ENCODE data around the gene HM13.
"Not testable (repeated sequence)": the region's sequence is repeated elsewhere in the genome, so short reads cannot be mapped to it uniquely, and the experiment has no call there.

HM13 gene, protein sequence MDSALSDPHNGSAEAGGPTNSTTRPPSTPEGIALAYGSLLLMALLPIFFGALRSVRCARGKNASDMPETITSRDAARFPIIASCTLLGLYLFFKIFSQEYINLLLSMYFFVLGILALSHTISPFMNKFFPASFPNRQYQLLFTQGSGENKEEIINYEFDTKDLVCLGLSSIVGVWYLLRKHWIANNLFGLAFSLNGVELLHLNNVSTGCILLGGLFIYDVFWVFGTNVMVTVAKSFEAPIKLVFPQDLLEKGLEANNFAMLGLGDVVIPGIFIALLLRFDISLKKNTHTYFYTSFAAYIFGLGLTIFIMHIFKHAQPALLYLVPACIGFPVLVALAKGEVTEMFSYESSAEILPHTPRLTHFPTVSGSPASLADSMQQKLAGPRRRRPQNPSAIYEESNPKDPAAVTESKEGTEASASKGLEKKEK

GRCh38 chr20:31514154-31515071 lies at the start of gene HM13:
Gene HM13 (plus strand): TSS chr20:31514442. CDS start chr20:31514552, 110 bp downstream.
- DNase-seq, result peak; percentile 81

- not testable (repeated sequence) for DNase-seq
Measured at GRCh38 chr20:31470946-31471345, 43.3 kb upstream of the HM13 start.

DNA sequence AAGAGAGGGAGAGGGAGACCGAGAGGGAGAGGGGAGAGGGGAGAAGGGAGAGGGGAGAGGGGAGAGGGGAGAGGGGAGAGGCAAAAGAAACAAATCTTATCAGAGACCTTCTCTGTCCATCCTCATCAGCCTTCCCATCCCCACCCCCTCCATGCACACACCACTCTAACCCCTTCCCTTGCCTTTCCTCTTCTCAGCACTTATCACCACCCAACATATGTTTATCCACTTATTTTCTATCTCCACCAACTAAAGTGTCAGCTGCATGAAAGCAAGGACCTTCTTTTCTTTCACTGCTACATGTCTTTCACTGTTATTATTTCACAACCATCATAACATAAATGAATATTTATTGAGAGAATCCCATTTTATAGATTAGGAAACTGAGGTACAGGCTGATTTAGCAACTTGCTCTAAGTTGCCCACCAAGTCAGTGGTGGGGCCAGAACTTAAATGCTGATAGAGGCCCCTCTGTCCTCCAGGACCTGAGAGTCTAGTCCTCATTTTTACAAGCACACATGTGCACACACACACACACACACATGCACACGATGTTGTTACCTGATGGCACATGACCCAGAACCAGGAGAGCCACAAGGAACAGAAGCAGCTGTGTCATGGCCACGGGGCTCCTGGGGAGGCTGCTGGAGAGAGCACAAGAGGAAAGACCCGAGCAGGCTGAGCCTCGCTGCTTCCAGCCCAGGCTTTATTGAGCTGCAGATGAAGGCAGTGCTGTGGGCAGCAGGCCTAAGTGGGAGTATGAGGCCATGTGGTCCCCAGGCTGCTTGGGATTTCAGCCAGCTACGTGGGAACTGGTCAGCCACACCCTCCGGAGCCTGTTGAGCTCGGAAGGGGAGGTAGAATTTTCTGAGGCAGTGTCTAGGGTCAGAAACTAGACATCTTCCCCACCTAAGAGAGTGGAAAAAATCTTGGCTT lies 41.6 kb upstream of the HM13 start:
- DNase-seq, result no peak

GRCh38 chr20:31473331-31474096 lies 40.7 kb upstream of the HM13 start:
- DNase-seq, result no peak

DNA sequence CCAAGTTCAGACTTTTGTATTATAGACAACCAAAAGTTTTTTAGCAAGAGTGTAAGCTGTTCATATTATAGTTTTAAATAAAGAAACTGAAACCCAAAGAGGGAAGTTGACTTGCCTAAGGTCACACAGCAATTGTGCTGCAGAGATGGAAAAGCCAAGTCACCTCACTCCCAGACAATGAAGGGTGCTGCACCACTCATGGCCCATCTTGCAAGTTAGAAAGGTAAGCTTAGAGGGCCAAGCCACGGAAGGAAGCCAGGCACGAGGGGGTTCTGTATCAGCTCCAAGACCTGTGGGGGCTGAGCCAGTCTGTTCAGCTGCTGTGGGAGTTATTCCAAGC lies 40.2 kb upstream of the HM13 start:
- no peak for DNase-seq

DNA sequence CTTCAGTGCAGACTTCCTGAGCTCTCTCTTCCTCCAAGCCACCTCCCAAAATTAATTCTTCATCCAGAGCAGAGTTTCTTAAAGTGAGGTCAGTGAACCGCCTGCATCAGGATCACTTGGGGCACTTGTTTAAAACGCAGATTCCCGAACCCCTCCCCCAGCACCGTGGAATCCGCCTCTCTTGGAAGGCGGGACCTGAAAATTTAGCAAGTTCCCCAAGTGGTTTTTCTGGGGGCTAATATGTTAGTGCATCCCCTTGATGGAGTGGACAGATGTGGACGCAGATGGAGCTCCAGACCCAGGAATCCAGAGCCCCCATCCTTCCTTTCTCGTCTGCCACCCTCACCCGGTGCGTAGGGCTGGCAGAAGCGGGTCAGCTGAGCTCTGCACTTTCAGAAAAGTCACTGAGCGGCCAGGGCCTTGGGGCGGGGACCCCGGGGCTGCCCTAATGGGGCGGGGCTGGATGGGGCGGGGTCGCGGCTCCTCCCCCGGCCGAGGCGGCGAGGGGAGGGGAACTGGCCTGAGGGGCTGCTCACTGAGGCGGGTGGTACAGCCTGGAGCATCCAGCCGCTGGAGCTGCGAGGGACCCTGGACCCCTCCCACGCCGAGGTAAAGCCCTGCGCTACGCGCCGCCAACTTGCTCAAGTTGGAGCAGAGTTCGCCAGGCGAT lies 39.3 kb upstream of the HM13 start, which contains the start of the genes DEFB124 and REM1:
Gene DEFB124, minus strand, starts transcription at position 370 of the 670 bp plus-strand sequence. CDS start 2,114 bp downstream, outside the sequence.
Gene REM1, plus strand, starts transcription at position 531 of the 670 bp plus-strand sequence. CDS start 1,158 bp downstream, outside the sequence.
- no peak for DNase-seq

- DNase-seq, result no peak
Measured at GRCh38 chr20:31475472-31476293, 38.6 kb upstream of the HM13 start.

DNA sequence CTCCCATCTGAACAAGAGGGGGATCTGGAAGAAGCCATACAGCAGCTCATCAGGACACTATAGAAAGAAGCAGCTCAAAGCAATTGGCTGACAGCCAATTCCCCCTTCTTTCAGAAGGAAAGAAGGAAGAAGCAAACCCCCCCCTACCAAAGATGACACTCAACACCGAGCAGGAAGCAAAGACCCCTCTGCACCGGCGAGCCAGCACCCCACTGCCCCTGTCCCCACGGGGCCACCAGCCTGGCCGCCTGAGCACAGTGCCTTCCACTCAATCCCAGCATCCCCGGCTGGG lies 38.0 kb upstream of the HM13 start:
- DNase-seq, result no peak

DNA sequence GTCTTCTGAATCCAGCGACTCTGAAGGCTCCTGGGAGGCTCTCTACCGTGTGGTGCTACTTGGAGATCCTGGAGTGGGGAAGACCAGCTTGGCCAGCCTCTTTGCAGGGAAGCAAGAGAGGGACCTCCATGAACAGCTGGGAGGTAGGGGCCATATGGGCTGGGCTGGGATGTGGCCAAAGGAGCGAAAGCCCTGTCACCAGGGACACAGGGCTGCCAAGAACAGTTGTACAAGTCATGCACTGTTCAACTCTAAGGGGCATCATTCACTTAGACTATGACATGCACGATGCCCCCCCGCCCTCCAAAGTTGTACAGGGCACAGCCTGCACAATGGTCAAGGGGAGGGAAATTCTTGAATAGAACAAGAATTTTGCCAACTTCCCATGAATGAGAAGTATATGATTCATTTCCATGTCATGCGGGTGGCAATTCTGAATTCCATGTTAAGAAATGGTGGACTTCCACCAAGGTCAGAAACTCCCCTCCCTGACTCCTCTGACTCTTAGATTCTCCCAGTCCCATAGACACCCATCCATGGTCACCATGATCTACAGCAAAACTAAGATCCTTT lies 37.5 kb upstream of the HM13 start:
- DNase-seq, result no peak

DNA sequence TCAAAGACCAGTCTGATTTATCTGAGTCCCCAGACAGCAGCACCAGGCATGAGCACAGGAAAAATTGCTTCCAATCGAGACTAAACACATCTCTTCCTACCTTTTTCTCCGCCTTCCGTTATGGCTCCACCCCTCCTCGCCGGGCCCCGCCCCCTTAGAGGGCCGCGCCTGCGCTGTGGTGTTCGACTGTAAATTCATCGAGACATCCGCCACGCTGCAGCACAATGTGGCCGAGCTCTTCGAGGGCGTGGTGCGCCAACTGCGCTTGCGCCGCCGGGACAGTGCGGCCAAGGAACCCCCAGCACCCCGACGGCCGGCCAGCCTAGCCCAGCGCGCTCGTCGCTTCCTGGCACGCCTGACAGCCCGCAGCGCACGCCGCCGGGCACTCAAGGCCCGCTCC lies 30.2 kb upstream of the HM13 start:
- DNase-seq, result no peak

DNA sequence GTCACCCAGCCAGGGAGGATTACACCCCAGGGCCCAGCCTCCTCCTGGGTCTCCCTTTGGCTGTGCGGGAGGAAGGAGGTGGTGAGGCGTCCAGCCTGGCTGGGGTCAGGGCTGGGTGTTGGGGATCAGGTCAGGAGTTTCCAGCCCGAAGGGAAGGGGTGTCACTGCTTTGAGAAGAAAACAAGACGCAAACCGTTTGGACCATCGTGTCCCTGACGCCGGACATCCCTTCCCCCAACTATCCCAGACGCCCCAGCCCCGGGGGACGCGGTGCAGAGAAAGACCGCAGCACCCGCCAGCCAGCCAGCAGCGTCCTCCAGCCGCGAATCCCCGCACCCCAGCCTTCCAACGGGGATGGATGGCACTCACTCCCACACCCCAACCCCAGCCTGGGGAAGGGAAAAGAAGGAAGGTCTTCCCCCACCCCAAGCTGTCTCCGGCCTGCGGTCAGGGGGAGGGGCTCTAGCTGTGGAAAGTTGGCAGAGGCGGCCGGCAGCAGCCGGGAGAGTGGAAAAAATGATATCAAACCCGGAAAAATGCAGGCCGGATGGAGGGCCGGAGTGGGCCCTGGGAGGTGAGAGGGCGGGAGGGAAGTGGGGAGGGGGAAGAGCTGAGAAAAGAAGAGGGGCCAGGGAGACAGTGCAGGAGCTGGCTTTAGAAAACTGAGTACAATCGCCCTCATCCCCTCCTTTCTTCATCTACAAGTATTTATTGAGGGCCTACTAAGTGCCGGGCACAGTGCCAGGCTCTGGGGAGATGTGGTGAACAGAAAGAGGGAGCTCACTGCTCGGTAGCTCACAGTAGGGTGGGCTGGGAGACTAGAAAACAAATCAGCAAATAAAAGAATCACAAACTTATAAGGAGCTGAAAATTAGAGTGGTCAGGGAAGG lies 28.5 kb upstream of the HM13 start:
- DNase-seq, result no peak

DNA sequence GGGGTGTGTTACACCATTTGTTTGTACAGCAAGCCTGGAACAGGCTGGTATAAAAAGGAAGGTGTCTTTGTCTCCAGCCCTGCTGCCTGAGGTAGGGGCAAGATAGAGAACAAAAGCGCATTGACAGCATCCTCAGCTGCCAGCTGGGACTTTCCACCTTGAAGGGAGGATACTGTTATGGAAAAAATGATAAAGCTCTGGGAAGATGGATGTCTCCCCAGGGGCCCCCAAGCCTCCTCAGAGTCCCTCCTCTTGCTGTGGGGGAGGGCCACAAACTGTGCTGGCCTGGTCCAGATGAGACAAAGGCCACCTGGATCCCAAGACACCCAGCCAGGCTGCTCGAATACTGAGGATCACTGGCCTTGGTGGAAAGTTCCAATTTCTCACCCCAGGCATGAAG lies 26.1 kb upstream of the HM13 start:
- no peak for DNase-seq

DNA sequence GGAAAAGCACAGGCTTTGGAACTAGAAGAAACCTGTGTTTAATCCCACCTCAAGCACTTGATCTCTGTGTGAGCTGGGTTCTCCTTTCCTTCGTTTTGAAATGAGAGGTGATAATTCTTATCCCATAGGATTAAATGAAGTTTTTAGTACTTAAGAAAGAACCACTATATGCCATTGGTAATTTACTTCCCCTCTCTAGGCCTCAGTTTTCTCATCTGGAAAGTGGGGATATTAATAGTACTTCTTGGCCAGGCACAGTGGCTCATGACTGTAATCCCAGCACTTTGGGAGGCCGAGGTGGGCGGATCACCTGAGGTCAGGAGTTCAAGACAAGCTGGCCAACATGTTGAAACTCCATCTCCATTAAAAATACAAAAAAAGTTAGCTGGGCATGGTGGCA lies 25.1 kb upstream of the HM13 start:
- no peak for DNase-seq

DNA sequence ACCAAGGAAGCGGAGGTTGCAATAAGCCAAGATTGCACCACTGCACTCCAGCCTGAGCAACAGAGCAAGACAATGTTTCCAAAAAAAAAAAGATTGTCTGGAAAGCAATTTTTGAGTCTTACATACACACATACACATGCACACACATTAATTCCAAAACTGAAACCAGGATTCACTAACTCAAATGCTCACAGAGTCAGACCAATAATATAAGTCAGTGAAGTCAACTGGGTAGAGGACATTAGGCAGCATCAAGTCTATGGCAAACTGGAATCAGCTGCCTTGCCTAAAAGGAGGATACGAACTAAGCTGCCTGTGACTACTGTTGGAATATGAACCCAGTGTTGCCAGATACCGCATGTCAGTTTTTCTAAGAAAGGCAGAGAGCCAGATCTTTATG lies 23.5 kb upstream of the HM13 start:
- no peak for DNase-seq

- no peak for DNase-seq
Measured at GRCh38 chr20:31494131-31494530, 20.1 kb upstream of the HM13 start.

DNA sequence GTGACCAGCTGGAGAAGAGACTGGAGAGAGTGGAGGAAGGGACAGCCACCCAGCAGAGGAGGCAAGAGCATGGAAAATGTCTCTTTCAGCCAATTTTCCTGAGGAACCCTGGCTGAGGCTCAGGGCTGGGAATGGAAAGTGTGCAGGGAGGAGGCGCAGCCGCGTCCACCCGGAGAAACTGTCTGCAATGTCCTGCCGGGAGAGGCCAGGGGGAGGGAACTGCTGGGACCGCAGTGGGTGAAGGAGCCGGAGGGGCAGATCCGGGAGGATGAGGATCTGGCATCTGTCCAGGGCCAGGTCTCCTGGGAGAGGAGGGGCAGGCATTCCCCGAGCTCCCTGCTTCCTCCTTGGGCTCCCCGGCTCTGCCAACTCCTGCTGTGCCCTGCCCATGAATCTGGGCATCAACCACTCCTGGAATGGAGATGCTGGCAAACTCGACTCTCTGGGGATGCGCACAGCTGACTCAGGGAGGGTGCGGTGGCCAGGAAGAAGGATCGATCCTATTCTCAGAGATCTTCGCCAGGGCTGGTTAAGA lies 17.4 kb upstream of the HM13 start:
- DNase-seq, result no peak

- DNase-seq, result no peak
Measured at GRCh38 chr20:31497838-31498540, 16.3 kb upstream of the HM13 start.

GRCh38 chr20:31500527-31500926 lies 13.7 kb upstream of the HM13 start:
- DNase-seq, result no peak

Data from cortex of kidney (tissue), 1 donor.